ENCODE results near the gene TBC1D3B. TPM values are rescaled to one million over a fixed set of nuclear protein-coding genes. Genes with fewer than 3 reads are reported as not detected.
"Not testable (repeated sequence)": the region's sequence is repeated elsewhere in the genome, so short reads cannot be mapped to it uniquely, and the experiment has no call there.

Gene TBC1D3B
- total and polyA plus RNA-seq, 5 experiments from 2014 or later = 13.4 to 15.3 TPM; not detected in 3

DNA sequence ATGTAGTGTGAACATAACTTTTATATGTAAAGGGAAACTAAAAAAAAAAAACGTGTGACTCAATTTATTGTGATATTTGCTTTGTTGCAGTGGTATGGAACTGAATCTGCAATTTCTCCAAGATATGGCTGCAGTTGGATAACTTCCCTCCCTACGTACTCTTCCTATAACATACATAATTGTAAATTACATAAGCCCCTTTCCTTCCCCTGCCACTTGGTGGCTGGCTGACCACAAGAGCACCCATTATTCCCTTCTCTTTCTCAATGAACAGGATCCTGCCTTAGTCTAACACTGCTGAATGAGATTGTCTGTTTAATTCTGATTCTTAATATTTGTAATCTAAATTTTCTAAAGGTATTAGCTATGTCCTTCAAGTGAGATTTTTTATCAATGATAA lies 45.0 kb downstream of the TBC1D3B start:
- DNase-seq (no peak), ATAC-seq (no peak)
- POLR2A ChIA-PET = no interaction called here
- peaks cover 0 to 65% (median 4%) of the 10 kb centered on the region in 4 donors for H3K4me1 Mint-ChIP-seq
- peaks cover 0 to 9% (median 2%) of the 10 kb centered on the region in 9 donors for H3K9me3 Mint-ChIP-seq
- H3K27me3 Mint-ChIP-seq = peaks cover 0 to 13% (median 10%) of the 10 kb centered on the region in 5 donors
- H3K27ac Mint-ChIP-seq = no peak overlapping the region
- H3K4me3 Mint-ChIP-seq = no peak overlapping the region
- no peaks in the 10 kb centered on the region for H3K36me3 Mint-ChIP-seq

DNA sequence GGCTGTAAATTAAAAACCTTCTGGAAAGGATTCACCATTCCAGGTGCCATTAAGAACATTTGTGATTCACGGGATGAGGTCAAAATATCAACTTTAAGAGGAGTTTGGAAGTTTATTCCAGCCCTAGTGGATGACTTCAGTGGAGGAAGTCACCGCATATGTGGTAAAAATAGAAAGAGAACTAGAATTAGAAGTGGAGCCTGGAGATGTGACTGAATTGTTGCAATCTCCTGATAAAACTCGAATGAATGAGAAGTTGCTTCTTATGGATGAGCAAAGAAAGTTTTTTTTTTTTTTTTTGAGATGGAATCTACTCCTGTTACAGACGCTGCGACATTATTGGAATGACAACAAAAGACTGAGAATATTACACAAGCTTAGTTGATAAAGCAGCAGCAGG lies 46.1 kb downstream of the TBC1D3B start:
- Mint-ChIP-seq H3K9me3 (peaks cover 0 to 20% (median 13%) of the 10 kb centered on the region in 9 donors), H3K27ac (no peak overlapping the region), H3K4me3 (no peak overlapping the region), H3K4me1 (peaks cover 0 to 58% (median 4%) of the 10 kb centered on the region in 4 donors), H3K27me3 (peaks cover 0 to 15% (median 6%) of the 10 kb centered on the region in 5 donors), H3K36me3 (peaks cover 0 to 8% (median 4%) of the 10 kb centered on the region in 3 donors)
- ATAC-seq = no peak
- no peak for DNase-seq
- POLR2A ChIA-PET = no interaction called here

DNA sequence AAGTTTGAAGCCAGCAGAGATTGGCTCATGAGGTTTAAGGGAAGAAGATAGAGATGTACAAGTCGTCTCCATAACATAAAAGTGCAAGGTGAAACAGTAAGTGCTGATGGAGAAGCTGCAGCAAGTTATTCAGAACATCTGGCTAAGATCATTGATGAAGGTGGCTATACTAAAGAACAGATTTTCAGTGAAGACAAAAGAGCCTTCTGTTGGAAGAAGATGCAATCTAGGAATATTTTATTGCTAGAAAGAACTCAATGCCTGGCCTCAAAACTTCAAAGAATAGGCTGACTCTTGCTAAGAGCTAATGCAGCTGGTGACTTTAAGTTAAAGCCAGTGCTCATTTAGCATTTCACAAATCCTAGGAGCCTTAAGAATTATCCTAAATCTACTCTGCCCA lies 46.8 kb downstream of the TBC1D3B start:
- Mint-ChIP-seq H3K27ac (no peak overlapping the region), H3K36me3 (peaks cover 0 to 8% (median 4%) of the 10 kb centered on the region in 3 donors), H3K27me3 (peaks cover 0 to 13% (median 4%) of the 10 kb centered on the region in 5 donors), H3K4me3 (no peak overlapping the region), H3K9me3 (peaks cover 0 to 24% (median 14%) of the 10 kb centered on the region in 9 donors), H3K4me1 (peaks cover 0 to 54% (median 4%) of the 10 kb centered on the region in 4 donors)
- POLR2A ChIA-PET = no interaction called here
- no peak for ATAC-seq
- DNase-seq = no peak

DNA sequence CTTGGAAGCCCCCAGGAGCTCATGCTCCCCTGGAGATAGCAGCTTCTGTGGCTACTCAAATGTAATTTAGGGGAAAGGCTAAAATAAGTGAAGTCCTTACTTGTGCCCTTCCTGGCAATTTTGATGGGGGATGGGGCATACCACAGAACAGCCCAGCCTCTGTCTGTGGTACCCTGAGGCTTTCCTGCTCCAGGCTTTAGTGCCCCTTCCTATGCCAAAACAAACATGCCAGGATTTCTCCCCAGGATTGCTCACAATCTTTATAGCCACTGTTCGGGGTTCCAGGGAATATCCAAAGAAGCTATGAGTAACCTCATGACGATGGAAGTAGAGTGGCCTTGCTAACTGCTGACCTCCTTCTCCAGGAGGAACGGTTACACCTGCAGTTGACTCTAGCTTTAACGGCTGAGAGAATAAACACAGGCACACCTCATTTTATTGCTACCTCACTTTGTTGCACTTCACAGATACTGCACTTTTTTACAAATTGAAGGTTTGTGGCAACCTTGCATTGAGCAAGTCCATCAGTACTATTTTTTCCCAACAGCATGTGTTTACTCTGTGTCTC lies 47.9 kb downstream of the TBC1D3B start:
- no peak overlapping the region for H3K4me3 Mint-ChIP-seq
- POLR2A ChIA-PET = no interaction called here
- H3K27ac Mint-ChIP-seq = peak overlapping the region in 1 of 10 donors; percentile 39
- H3K36me3 Mint-ChIP-seq = peaks cover 0 to 8% (median 4%) of the 10 kb centered on the region in 3 donors
- H3K9me3 Mint-ChIP-seq = peaks cover 0 to 24% (median 14%) of the 10 kb centered on the region in 9 donors
- H3K4me1 Mint-ChIP-seq = peaks cover 0 to 54% (median 4%) of the 10 kb centered on the region in 4 donors
- DNase-seq (no peak), ATAC-seq (no peak)
- peaks cover 0 to 9% (median 4%) of the 10 kb centered on the region in 5 donors for H3K27me3 Mint-ChIP-seq

DNA sequence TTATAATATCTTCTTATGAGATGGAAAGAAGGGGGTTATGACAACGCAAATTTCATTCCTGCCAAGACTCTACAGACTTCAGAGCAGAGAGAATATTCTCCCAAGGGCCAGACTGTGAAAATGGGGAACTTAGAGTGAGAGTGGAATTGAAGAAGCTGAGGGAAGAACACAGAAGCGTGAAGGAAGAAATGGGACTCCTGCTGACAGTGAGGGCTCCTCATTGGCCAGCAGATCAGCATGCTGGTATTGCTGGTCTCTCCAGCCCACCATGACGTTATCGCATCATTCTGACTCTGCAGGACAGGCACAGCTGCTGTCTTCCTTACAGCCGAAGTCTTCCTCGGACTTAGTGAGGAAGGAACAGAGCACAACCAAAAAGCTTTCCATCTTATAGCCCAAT lies 48.5 kb downstream of the TBC1D3B start:
- ATAC-seq (no peak), DNase-seq (no peak)
- POLR2A ChIA-PET = no interaction called here
- H3K27me3 Mint-ChIP-seq = peaks cover 0 to 9% (median 4%) of the 10 kb centered on the region in 5 donors
- peaks cover 0 to 8% (median 4%) of the 10 kb centered on the region in 3 donors for H3K36me3 Mint-ChIP-seq
- H3K9me3 Mint-ChIP-seq = peaks cover 0 to 24% (median 14%) of the 10 kb centered on the region in 9 donors
- H3K4me3 Mint-ChIP-seq = no peak overlapping the region
- H3K4me1 Mint-ChIP-seq = peaks cover 0 to 50% (median 4%) of the 10 kb centered on the region in 4 donors
- H3K27ac Mint-ChIP-seq = peak overlapping the region in 1 of 10 donors; percentile 39

DNA sequence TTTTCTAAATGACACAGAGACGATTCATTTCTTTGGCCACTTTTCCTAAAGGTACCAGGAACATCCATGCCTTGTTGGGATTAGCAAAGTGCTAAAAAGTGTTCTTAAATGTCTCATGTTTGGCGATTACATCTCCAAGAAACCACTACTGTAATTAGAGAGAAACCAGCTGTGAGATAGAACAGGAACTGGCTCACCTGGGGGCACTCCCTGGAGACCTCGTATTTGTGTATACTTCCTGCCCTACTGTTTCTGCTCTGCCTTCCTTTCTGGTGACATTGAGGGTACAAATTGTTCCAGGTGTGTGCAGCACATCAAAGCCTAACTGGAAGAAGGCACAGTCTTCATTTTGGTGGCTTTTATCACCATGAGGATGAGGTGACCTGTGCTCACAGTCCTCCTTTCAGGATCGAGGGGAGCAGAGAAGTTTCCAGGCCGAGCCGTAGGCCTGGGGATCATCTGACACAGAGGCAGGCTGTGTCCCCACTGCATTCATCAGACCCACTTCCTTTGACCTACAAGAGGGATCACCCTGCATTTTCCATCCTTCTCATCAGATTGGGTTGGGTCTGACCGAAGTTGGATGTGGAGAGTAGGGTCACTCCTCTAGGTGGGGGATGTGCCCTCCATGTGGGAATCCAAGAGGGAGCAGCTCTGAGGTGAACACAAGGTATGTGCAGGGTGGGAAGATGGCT lies 49.1 kb downstream of the TBC1D3B start:
- peak overlapping the region in 3 of 10 donors; percentile 31 to 40 (median 39) for H3K27ac Mint-ChIP-seq
- POLR2A ChIA-PET = no interaction called here

DNA sequence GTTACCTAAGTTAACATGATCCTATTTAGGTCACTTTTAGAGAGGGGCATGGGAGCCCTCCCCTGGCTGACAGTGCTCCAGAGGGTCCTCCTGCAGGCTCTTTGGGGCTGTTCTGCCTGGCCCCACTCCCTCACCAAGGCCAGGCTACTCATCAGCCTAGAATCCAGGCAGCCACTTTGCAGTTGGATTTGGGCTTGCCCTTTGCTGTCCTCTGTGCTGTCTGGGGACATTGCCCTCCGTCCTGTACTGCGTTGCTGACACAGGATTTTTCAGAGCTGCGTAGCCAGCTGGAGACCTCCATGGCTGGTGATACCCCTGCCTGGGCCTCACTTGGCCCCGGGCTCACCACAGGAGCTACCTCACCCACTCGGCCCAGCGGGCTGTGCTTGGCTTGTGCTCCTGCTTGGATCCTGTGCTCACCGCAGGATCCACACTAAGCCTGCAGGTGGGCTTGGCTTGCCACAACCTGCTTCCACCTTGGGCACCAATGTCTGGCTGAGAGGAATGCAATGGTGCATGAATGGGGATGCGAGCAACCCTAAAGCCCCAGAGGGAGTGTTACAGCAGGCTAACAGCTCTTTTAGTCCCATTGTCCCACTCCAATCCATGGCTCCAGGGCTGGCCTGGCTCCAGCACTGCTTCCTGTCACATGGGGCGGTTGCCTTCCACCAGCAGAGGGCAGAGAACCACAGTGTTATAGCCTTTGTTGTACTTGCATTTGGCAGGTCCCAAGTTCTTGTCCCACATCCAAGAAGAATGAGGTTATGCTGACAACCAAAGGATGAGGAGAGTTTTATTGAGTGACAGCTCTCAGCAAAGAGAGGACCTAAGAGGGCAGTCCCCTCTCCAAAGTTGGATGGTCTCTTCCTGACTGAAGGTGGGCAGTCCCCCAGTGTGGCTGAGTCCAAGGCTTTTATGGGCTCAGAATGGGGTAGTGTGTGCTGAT lies 51.3 kb downstream of the TBC1D3B start:
- peaks cover 0 to 27% (median 14%) of the 10 kb centered on the region in 9 donors for H3K9me3 Mint-ChIP-seq
- H3K4me1 Mint-ChIP-seq = peaks cover 0 to 31% (median 4%) of the 10 kb centered on the region in 4 donors
- POLR2A ChIA-PET = no interaction called here
- H3K36me3 Mint-ChIP-seq = peaks cover 0 to 8% (median 4%) of the 10 kb centered on the region in 3 donors
- no peak overlapping the region for H3K4me3 Mint-ChIP-seq
- ATAC-seq (no peak), DNase-seq (no peak)
- peaks cover 0 to 12% (median 6%) of the 10 kb centered on the region in 5 donors for H3K27me3 Mint-ChIP-seq
- H3K27ac Mint-ChIP-seq = no peak overlapping the region

More for the DNA sequence above, 49.1 kb downstream of the TBC1D3B start:
- H3K4me3 Mint-ChIP-seq = no peak overlapping the region
- H3K27me3 Mint-ChIP-seq = peaks cover 0 to 9% (median 4%) of the 10 kb centered on the region in 5 donors
- H3K9me3 Mint-ChIP-seq = peaks cover 0 to 24% (median 14%) of the 10 kb centered on the region in 9 donors
- peaks cover 0 to 8% (median 4%) of the 10 kb centered on the region in 3 donors for H3K36me3 Mint-ChIP-seq
- ATAC-seq = no peak
- DNase-seq = no peak
- H3K4me1 Mint-ChIP-seq = peaks cover 0 to 45% (median 4%) of the 10 kb centered on the region in 4 donors

DNA sequence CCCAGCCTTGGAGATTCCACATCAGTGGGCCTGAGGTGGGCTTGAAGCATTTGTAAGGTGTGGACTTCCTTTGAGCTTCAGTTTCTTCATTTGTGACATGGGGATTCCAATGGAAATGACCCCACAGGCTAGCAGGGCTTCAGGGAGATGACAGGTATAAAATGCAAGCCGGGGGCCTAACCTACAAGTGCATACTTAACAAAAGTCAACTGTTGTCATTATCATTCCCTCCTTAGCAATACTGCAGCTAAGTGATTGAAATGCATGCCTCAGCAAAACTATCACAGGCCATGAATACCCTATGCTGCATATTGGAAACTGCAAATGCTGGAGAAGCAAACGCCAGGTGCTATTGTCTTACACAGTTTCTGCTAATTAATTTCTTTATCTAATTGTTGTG lies 53.0 kb downstream of the TBC1D3B start:
- peaks cover 0 to 27% (median 14%) of the 10 kb centered on the region in 9 donors for H3K9me3 Mint-ChIP-seq
- POLR2A ChIA-PET = no interaction called here
- DNase-seq (no peak), ATAC-seq (no peak)
- no peak overlapping the region for H3K27ac Mint-ChIP-seq
- peaks cover 0 to 27% (median 4%) of the 10 kb centered on the region in 4 donors for H3K4me1 Mint-ChIP-seq
- peaks cover 0 to 12% (median 6%) of the 10 kb centered on the region in 5 donors for H3K27me3 Mint-ChIP-seq
- no peak overlapping the region for H3K4me3 Mint-ChIP-seq
- peaks cover 0 to 8% (median 4%) of the 10 kb centered on the region in 3 donors for H3K36me3 Mint-ChIP-seq

DNA sequence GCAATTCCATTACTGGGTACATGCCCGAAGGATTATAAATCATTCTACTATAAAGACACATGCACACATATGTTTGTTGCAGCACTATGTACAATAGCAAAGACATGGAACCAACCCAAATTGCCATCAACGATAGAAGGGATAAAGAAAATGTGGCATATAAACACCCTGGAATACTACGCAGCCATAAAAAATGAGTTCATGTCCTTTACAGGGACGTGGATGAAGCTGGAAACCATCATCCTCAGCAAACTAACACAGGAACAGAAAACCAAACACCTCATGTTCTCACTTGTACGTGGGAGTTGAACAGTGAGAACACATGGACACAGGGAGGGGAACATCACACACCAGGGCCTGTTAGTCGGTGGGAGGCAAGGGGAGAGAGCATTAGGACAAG lies 55.3 kb downstream of the TBC1D3B start:
- H3K9me3 Mint-ChIP-seq = peaks cover 0 to 15% (median 8%) of the 10 kb centered on the region in 9 donors
- H3K36me3 Mint-ChIP-seq, H3K4me3 Mint-ChIP-seq, H3K27ac Mint-ChIP-seq, DNase-seq, ATAC-seq, POLR2A ChIA-PET, H3K27me3 Mint-ChIP-seq: not testable (repeated sequence)
- H3K4me1 Mint-ChIP-seq = peaks cover 0 to 10% (median 0%) of the 10 kb centered on the region in 4 donors

DNA sequence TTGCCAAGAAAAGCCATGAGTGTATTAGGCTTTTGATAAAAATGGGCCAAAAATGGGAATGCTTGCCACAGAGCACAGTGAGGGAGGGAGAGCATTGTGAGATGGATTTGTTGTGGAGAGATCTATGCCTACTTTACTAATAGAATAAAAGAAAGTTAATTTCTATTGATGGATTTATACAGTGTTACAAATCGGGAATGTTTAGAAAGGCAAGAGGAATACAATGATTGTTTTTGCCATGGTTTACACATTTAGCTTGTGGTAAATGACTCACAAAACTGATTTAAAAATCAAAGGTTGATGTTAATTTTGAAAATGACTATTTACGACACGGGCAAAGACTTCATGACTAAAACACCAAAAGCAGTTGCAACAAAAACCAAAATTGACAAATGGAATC lies 56.2 kb downstream of the TBC1D3B start:
- Mint-ChIP-seq H3K9me3 (peaks cover 0 to 6% (median under 1%) of the 10 kb centered on the region in 9 donors), H3K4me3 (no peak overlapping the region), H3K4me1 (peaks cover 0 to 8% (median 0%) of the 10 kb centered on the region in 4 donors), H3K36me3 (no peaks in the 10 kb centered on the region), H3K27me3 (peaks cover 0 to 7% (median 4%) of the 10 kb centered on the region in 5 donors), H3K27ac (no peak overlapping the region)
- no peak for DNase-seq
- no peak for ATAC-seq
- POLR2A ChIA-PET = no interaction called here

DNA sequence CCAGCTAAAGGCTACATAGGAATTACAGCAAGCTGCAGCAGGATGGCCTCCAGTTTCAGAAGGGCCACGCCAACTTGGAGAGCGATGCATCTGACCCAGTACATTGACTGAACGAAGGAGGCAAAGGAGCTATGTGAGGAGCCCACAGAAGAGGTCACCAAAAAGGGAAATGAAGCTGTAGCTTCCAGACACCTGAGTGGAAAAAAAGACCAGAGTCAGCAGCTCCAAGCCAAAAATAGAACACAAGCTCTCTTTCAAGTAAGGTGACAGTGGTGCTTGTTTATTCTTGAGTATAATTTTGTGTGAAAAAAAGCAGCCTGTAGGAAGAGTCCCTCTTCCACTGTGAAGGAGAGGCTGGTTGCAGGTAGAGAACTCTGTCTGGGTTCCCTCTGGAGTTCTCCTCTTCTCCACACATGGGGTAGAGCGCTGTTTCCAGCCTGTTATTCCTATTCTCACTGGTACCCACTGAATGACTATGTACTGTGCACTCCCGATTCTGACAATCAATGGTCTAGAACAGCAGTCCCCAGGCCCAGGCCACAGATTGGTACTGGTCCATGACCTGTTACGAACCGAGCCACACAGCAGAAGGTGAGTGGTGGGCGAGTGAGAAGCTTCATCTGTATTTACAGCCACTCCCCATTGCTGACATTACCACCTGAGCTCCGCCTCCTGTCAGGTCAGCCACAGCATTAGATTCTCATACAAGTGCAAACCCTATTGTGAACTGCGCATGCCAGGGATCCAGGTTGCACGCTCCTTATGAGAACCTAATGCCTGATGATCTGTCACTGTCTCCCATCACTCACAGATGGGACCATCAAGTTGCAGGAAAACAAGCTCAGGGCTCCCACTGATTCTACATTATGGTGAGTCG lies 57.7 kb downstream of the TBC1D3B start:
- H3K4me1 Mint-ChIP-seq = peaks cover 0 to 8% (median 0%) of the 10 kb centered on the region in 4 donors
- peak overlapping the region in 1 of 10 donors; percentile 56 for H3K4me3 Mint-ChIP-seq
- H3K27ac Mint-ChIP-seq = peak overlapping the region in 1 of 10 donors; percentile 12
- H3K27me3 Mint-ChIP-seq = peaks cover 0 to 8% (median 6%) of the 10 kb centered on the region in 5 donors
- ATAC-seq (no peak), DNase-seq (no peak)
- peaks cover 0 to 3% (median 0%) of the 10 kb centered on the region in 9 donors for H3K9me3 Mint-ChIP-seq
- H3K36me3 Mint-ChIP-seq = no peaks in the 10 kb centered on the region
- POLR2A ChIA-PET = no interaction called here
